Kidney glomerular epithelial cell (primary cell): ENCODE results near the gene DUSP7.

Experiments used
- DNase-seq: peaks from one replicate; lab custom pipeline; 2025; lab: John Stamatoyannopoulos, UW

Gene DUSP7

GRCh38 chr3:52006017-52006819, 50.2 kb downstream of the DUSP7 start:
- no peak for DNase-seq

DNA sequence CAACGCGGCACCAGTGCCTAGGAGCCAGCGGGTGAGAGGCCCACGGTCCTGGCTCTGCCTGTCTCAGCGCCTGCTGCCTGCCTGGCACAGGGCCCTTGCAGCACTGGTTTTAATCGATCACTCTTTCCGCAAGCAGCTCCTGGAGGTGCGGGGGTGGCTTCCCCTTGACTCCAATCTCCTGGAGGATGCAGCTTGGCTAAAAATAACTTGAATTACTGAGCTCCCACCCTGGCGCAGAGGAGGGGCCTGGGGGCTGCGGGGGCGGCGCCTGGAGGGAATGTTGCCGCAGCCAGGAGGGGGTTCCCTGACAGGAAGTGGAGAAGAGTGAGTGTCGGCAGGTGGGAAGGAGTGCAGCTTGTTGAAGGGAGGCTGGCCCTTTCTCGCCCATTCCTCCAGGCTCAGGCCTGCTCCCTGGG, 50.8 kb downstream of the DUSP7 start:
- peak; percentile 60 for DNase-seq

GRCh38 chr3:52004906-52005395, 51.4 kb downstream of the DUSP7 start:
- no peak for DNase-seq

GRCh38 chr3:52004163-52004787, 52.1 kb downstream of the DUSP7 start:
- DNase-seq = no peak

DNA sequence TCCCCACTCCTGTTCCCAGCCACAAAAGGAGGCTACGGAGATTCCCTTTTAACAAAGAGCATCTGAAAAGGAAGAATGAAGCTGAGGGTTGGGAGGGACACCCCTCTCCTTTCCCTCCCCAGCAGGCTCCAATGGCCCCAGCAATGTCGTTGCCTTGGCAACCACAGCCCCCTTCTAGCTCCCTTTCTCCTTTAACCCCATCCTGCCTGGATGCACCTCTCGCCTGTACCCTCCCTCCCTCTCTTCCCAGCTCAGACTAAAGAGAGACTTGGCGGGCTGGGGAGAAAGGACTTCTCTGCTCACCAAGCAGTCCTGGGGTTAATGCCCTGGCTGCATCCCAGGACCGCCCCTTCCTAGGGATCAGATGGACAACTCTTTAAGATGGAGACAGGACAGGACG, 53.6 kb downstream of the DUSP7 start:
- no peak for DNase-seq

- peak; percentile 45 for DNase-seq
These were observed 54.9 kb downstream of the DUSP7 start for GRCh38 chr3:52001443-52001974.

DNA sequence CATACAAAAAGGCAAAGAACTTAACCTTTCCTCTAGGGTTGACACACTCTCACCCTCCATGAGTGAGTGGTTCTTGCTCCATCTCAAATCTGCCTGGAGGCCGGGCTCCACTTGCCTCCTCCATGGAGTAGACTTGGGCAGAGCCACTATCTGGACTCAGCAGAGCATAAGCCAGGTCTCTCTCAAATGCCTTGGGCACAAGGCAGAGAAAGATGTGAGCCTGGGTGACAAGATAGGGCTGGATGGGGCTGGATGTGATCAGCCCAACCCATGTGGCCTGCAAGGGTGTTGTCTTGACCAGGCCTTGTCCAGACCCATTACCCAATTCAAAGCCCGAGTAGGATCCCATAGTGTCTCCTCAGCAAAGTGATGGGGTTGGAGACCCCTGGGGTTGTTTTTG, 56.5 kb downstream of the DUSP7 start:
- DNase-seq = no peak
